ENCODE results near the gene LRRK2. TPM values are rescaled to one million over a fixed set of nuclear protein-coding genes. Genes with fewer than 3 reads are reported as not detected.

LRRK2 gene
- total RNA-seq, 2 donors from 2014 or later: 1.2 to 1.9 TPM

GRCh38 chr12:40309001-40309400, 84.2 kb downstream of the LRRK2 start:
- Mint-ChIP-seq H3K4me1 (peaks cover 3% of the 10 kb centered on the region), H3K36me3 (ENCODE audit: low read depth) (no peaks in the 10 kb centered on the region), H3K9me3 (no peaks in the 10 kb centered on the region), H3K27ac (no peak overlapping the region), H3K27me3 (ENCODE audit: insufficient read depth) (no peaks in the 10 kb centered on the region), H3K4me3 (no peak overlapping the region)
- no peaks in the 10 kb centered on the region for H3K36me3 ChIP-seq (ENCODE audit: control insufficient read depth, insufficient read depth, low read length)
- DNase-seq: no peak
- no peak overlapping the region for H3K27ac ChIP-seq (ENCODE audit: low read depth, low read length)
- H3K9ac ChIP-seq (ENCODE audit: extremely low read depth, low read length, poor library complexity, severe bottlenecking): no peak overlapping the region
- H3K4me1 ChIP-seq (ENCODE audit: control insufficient read depth, insufficient read depth, low read length): no peaks in the 10 kb centered on the region
- no peaks in the 10 kb centered on the region for H3K9me3 ChIP-seq (ENCODE audit: control insufficient read depth, low read length)
- 91 to 96% methylated on average over 4 to 6 of the region's 6 CpGs for WGBS, 2 experiments (ENCODE audit: insufficient coverage in 1 of 2, insufficient read length in 1 of 2)
- H3K4me3 ChIP-seq (ENCODE audit: low read length): no peak overlapping the region
- no peak for TF ChIP-seq CTCF (conservative IDR thresholded peaks at IDR 0.05)
- H3K27me3 ChIP-seq (ENCODE audit: control insufficient read depth, insufficient read depth, low read length, poor library complexity, severe bottlenecking): no peaks in the 10 kb centered on the region

- H3K4me3 ChIP-seq (ENCODE audit: low read length): no peak overlapping the region
- WGBS, 2 experiments (ENCODE audit: insufficient coverage in 1 of 2, insufficient read length in 1 of 2): 82 to 91% methylated on average over 9 of the region's 9 CpGs
- no peak overlapping the region for H3K27ac Mint-ChIP-seq
- H3K27me3 ChIP-seq (ENCODE audit: control insufficient read depth, insufficient read depth, low read length, poor library complexity, severe bottlenecking): no peaks in the 10 kb centered on the region
- no peak overlapping the region for H3K4me3 Mint-ChIP-seq
- no peak for DNase-seq
- H3K36me3 ChIP-seq (ENCODE audit: control insufficient read depth, insufficient read depth, low read length): no peaks in the 10 kb centered on the region
- no peaks in the 10 kb centered on the region for H3K9me3 Mint-ChIP-seq
- H3K9me3 ChIP-seq (ENCODE audit: control insufficient read depth, low read length): no peaks in the 10 kb centered on the region
- H3K4me1 ChIP-seq (ENCODE audit: control insufficient read depth, insufficient read depth, low read length): no peaks in the 10 kb centered on the region
- no peaks in the 10 kb centered on the region for H3K36me3 Mint-ChIP-seq (ENCODE audit: low read depth)
- no peak overlapping the region for H3K9ac ChIP-seq (ENCODE audit: extremely low read depth, low read length, poor library complexity, severe bottlenecking)
- no peaks in the 10 kb centered on the region for H3K27me3 Mint-ChIP-seq (ENCODE audit: insufficient read depth)
- no peak for TF ChIP-seq CTCF (conservative IDR thresholded peaks at IDR 0.05)
- no peak overlapping the region for H3K27ac ChIP-seq (ENCODE audit: low read depth, low read length)
- H3K4me1 Mint-ChIP-seq: peaks cover 6% of the 10 kb centered on the region
Observed at GRCh38 chr12:40310211-40310610, 85.4 kb downstream of the LRRK2 start.

GRCh38 chr12:40312196-40312595, 87.4 kb downstream of the LRRK2 start:
- no peaks in the 10 kb centered on the region for H3K9me3 ChIP-seq (ENCODE audit: control insufficient read depth, low read length)
- H3K36me3 ChIP-seq (ENCODE audit: control insufficient read depth, insufficient read depth, low read length): no peaks in the 10 kb centered on the region
- Mint-ChIP-seq H3K27me3 (ENCODE audit: insufficient read depth) (no peaks in the 10 kb centered on the region), H3K4me1 (peaks cover 13% of the 10 kb centered on the region), H3K9me3 (no peaks in the 10 kb centered on the region), H3K27ac (no peak overlapping the region), H3K36me3 (ENCODE audit: low read depth) (no peaks in the 10 kb centered on the region), H3K4me3 (no peak overlapping the region)
- H3K9ac ChIP-seq (ENCODE audit: extremely low read depth, low read length, poor library complexity, severe bottlenecking): no peak overlapping the region
- no peaks in the 10 kb centered on the region for H3K27me3 ChIP-seq (ENCODE audit: control insufficient read depth, insufficient read depth, low read length, poor library complexity, severe bottlenecking)
- no peak overlapping the region for H3K4me3 ChIP-seq (ENCODE audit: low read length)
- peaks cover 2% of the 10 kb centered on the region for H3K4me1 ChIP-seq (ENCODE audit: control insufficient read depth, insufficient read depth, low read length)
- TF ChIP-seq CTCF (conservative IDR thresholded peaks at IDR 0.05): no peak
- H3K27ac ChIP-seq (ENCODE audit: low read depth, low read length): no peak overlapping the region
- DNase-seq: no peak

Measured in endodermal cell (in vitro differentiated cells).